NCI-H82 (cell line): Measurements from ENCODE around the gene SCUBE1.

Experiments used
- DNase-seq: peaks from one replicate; lab custom pipeline; 2025; lab: John Stamatoyannopoulos, UW

SCUBE1 gene

GRCh38 chr22:43326331-43327156 lies 16.6 kb downstream of the SCUBE1 start:
- peak; percentile 92 for DNase-seq

GRCh38 chr22:43325176-43325575 lies 18.0 kb downstream of the SCUBE1 start:
- no peak for DNase-seq

- DNase-seq, result no peak
Measured at GRCh38 chr22:43320943-43321900, 21.9 kb downstream of the SCUBE1 start.

DNA sequence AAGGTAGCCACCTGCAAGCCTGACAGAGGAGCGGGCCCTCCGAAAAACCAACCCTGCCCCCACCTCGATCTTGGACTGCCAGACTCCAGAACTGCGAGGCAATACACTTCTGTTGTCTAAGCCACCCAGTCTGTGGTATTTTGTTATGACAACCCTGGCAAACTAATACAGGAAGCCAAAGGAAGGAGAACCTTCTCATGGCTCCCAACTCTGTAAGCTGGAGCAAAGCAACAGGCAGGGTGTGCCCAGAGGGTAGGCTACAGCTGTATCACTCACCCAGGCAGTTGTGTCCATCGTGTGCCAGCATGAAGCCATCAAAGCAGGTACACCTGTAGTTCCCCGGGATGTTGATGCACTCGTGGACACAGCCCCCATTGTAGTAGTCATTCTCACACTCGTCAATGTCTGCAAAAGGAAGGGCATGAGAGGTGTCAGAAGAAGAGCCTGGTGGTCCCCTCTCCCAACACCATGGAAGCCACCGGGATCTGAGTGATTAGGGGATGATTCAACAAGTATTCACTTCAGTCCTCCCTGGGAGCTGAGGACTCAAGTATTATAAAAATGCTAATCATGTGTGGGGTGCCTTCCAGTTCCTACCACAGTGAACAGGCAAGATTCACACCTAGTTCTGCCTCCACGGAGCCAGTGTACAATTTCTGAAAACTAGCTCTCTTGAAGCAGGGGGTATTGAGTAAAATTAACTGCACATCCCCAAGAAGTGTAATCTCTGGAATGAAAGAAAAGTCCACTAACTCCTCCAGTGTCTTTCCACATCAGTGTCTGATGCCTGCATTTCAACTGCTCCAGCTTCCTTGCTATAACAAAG lies 23.3 kb downstream of the SCUBE1 start:
- no peak for DNase-seq

DNA sequence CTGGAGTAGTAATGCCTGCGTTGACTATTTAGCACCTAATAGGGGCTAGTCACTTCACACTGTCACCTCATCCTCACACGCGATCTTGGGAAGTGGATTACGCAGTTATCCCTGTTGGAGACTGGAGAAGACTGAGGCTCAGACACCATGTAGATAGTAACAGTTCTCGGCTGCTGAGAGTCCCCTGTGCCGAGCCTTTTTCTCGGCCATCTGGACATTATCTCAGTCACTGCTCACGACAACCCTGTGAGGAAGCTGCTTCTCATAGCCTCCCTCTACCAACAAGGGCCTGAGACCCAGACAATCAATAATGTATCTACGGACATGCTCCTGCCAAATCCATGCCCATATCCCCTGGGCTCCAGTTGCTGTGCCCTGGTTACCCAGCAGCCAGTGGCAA lies 25.9 kb downstream of the SCUBE1 start:
- DNase-seq, result no peak

- DNase-seq, result no peak
Measured at GRCh38 chr22:43315687-43316217, 27.4 kb downstream of the SCUBE1 start.

DNA sequence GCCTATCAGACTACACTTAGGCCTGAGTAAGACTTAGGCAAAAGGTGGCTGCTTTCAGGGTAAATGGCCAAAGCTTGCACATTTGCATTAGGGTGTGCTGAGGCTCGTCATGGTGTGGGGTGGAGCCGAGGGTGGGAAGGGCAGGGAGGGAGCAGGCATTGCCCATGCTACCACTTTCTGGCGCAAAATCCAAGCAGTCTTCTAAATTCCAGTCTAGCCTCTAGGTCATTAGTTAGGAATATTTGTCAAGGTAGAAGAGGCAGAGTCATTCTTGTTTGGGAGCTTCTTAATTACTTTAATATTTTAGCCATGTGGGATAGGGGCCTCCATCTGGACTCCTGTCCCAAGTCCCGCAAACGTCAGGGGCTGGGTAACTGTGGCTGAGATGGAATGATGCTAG lies 28.6 kb downstream of the SCUBE1 start:
- DNase-seq, result no peak

DNA sequence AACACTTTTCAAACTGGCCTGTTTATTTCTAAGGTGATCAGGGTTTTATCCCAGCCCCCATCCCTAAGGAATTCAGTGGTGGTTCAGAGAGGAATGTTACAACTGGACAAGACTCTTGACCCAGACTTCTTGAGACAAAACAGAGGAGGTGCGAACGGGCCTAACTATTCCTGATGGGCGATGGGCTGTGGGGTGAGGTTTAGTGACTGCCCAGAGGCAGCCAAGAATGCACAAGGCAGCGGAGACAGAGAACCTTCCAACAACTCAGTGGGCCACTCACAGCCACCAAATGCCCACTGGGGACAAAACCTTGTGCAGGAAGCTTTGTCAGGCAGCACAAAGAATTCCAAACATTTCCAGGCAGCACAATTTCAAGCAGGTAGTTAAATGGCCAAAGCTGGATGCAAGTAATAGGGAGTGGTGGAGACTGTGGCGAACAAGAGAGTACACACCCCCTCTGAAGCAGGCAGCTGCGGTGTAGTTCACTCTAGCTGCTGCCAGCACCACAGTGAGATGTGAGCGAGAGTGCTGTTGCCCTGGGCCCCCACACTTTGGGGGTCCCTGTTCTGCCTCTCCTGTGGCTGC lies 29.2 kb downstream of the SCUBE1 start:
- DNase-seq, result no peak

DNA sequence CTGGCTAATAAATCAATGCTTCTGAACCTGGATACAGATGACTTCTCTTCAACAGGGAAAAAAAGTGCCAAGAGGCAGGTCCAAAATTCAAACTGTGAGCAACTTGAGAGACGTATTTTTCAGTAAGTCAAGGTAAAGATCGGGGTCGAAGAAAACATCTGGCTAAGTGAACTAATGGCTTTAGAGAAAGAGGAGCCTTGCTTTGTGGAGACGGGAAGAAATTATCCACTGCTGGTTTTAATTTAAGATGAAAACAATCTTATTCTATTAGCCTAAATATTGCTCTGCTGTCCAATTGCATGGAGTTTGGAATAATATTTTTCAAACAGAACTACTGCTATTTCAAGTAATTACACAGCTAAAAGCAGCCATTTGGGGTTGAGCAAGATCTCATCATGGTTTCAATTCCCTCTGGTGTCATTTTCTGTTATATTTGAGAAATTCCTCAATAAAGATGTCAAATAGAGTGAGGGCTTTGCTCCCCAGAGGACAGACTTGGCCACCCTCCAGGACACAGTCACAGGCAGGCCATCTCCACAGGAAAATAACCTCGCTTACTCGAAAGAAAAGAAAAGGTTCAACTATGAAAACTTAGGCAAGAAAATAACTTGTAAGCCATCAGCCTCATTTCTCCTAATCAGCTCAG lies 29.8 kb downstream of the SCUBE1 start:
- DNase-seq, result no peak

DNA sequence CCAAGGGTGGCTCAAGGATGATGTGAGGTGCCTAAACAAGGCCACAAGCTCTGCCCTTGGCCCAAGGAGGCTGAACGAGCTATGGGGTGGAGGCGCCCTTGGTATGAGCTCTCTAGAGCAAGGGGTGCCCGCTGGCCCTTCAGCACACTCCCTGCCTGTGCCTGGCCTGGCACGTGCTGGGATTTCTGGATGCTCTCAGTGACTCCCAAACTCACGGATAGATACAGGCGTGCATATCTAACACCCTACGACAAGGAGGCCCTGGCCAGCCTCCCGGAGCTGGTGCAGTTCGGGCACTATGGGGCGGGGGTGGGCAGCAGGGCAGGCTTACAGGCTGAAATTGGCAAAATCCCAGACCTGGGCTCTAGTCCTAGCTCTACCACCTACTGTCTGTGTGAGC lies 30.6 kb downstream of the SCUBE1 start:
- no peak for DNase-seq

- no peak for DNase-seq
Measured at GRCh38 chr22:43310798-43311197, 32.4 kb downstream of the SCUBE1 start.

GRCh38 chr22:43310311-43310710 lies 32.9 kb downstream of the SCUBE1 start:
- DNase-seq, result no peak

DNA sequence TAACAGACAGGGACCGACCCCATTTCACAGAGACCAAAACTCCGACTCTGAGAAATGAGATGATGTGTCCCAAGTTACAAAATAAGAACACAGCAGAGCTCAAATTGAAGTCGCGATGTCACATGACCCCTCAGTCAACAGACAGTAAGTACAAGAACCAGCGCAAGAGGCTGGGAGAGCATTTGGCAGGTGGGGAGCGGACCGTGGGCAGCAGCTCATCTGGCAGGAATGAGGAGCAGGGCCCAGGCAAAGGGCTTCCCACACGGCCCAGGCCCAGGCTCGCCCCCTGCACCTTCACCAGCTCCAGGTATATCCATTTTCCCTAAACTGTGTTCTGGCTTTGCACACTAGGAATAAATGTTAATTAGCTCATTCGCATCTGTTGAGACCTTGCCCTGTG lies 34.3 kb downstream of the SCUBE1 start:
- no peak for DNase-seq

GRCh38 chr22:43308060-43308830 lies 34.9 kb downstream of the SCUBE1 start:
- DNase-seq, result no peak

DNA sequence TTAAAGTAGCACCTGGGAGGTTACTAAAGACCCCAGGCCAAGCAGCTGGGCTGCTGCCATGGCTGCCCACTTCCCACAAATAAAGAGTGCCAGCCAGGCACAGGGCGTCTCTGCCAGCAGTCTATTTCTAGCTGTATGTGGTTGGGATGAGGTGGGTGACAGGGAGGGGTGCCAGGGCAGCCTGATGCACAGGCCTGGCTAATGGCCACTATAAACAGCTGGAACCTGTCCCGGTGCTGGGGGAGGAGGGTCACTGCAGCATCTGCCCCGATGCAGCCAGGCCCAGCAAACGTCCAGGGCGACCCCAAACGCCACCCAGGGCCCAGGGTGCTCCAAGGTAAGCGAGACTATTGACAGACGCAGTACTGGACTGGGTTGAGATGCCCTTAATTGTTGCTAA lies 37.4 kb downstream of the SCUBE1 start:
- DNase-seq, result no peak

DNA sequence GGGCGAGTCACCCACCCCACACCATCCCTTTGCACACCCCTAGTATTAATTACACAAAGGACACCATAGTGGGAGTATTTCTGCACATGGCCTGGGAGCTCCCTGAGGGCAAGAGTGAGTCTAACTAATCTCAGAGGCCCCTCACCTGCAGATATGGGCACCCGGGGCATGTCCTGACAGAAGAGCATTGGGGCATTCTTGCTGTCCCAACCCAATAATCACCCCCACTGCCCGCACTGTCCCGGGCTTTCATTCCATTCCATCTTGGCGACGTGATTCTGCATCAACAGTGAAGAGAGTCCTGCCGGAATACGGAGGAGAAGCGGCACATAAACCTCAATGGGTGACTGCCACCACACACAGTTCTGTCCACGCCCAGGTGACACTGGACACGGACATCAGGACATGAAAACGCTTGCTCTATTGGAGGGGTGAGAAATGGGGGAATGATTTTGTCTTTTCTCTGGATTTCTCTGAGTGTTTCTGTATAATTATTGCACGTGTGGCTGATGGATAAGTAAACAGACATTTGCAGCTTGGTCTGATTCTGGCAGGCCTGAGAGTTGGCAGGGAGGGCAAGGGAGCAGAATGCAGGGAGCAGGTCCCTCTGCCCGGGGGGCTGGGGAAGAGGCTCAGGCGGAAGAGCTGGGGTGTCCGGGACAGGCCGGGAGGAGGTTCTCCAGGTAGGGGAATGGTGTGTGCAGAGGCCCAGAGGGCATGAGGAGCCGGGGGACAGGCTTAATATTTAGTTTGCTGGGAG lies 38.2 kb downstream of the SCUBE1 start:
- DNase-seq, result no peak

DNA sequence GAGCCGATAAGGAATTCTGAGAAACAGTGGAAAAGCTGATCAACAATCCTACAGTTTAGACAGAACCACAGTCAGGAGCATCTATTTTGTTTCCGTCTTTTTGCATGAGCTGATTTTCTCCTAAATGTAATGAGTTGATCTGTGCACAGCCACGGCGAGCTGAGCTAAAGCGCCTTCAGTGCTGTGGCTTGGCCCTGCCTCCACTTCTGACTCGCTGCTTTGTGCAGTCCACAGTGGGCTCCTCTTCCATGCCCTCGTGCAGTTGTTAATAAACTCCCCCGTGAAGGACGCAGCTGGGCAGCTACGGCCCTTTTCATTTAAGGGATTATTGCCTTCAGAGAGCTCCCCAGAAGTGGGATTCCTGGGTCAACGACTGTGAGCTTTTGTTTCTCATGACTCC lies 39.4 kb downstream of the SCUBE1 start:
- no peak for DNase-seq

- DNase-seq, result no peak
Measured at GRCh38 chr22:43303166-43303565, 40.0 kb downstream of the SCUBE1 start.

GRCh38 chr22:43302531-43303041 lies 40.6 kb downstream of the SCUBE1 start:
- DNase-seq, result no peak
